ENCODE results near the gene GPC2. TPM values are rescaled to one million over a fixed set of nuclear protein-coding genes. Genes with fewer than 3 reads are reported as not detected.
"Not testable (repeated sequence)": the region's sequence is repeated elsewhere in the genome, so short reads cannot be mapped to it uniquely, and the experiment has no call there.

Gene GPC2
- total RNA-seq, 4 donors from 2014 or later, result 1.3 TPM; not detected in 3

GRCh38 chr7:100209493-100209892 lies 32.3 kb upstream of the GPC2 start:
- H3K4me1 ChIP-seq, result no peaks in the 10 kb centered on the region
- intact Hi-C loops (cut with DNase I), result no loop called here
- no peak overlapping the region for H3K4me3 ChIP-seq (replicated peaks in 1 of 3)
- H3K36me3 ChIP-seq, result no peaks in the 10 kb centered on the region
- no peak overlapping the region for H3K27ac ChIP-seq
- no peaks in the 10 kb centered on the region for H3K27me3 ChIP-seq
- TF ChIP-seq CTCF (IDR thresholded peaks at IDR 0.05), result no peak
- no peak for TF ChIP-seq POLR2A (IDR thresholded peaks at IDR 0.05)
- WGBS, 2 donors, result 67 to 77% methylated on average over 6 of the region's 6 CpGs
- no peak for DNase-seq
- no peaks in the 10 kb centered on the region for H3K9me3 ChIP-seq

GRCh38 chr7:100208911-100209408 lies 31.8 kb upstream of the GPC2 start:
- Histone ChIP-seq H3K36me3 (no peaks in the 10 kb centered on the region), H3K4me1 (no peaks in the 10 kb centered on the region), H3K4me3 (replicated peaks in 1 of 3) (no peak overlapping the region), H3K27ac (no peak overlapping the region), H3K27me3 (no peaks in the 10 kb centered on the region), H3K9me3 (no peaks in the 10 kb centered on the region)
- DNase-seq, result no peak
- 52 to 56% methylated on average over 6 of the region's 6 CpGs for WGBS, 2 donors
- TF ChIP-seq POLR2A (IDR thresholded peaks at IDR 0.05) (no peak), CTCF (IDR thresholded peaks at IDR 0.05) (no peak)
- intact Hi-C loops (cut with DNase I), result no loop called here

- 87 to 90% methylated on average over 9 of the region's 9 CpGs for whole genome bisulfite sequencing, 2 donors
Measured at GRCh38 chr7:100204454-100204853, 27.3 kb upstream of the GPC2 start.

DNA sequence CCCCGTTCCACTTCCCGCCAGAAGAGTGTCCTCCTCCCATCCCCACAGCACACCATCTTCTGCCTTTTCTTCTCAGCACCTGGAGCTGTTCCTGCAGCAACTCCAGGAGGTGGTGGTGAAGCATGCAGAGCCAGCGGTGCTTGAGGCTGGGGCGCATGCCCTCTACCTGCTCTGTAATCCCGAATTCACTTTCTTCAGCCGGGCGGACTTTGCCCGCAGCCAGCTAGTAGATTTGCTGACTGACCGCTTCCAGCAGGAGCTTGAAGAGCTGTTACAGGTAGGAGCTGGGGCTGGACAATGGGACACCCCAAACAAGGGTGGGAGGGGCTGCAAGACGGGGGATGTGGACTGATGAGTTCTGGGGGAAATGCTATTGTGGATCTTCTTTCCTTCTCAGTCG lies 23.5 kb upstream of the GPC2 start:
- TF ChIP-seq POLR2A (IDR thresholded peaks at IDR 0.05) (no peak), CTCF (IDR thresholded peaks at IDR 0.05) (no peak)
- H3K27me3 ChIP-seq, result no peaks in the 10 kb centered on the region
- no peaks in the 10 kb centered on the region for H3K36me3 ChIP-seq
- no peak overlapping the region for H3K4me3 ChIP-seq (replicated peaks in 1 of 3)
- intact Hi-C loops (cut with DNase I), result no loop called here
- no peak overlapping the region for H3K27ac ChIP-seq
- 53 to 62% methylated on average over 11 of the region's 11 CpGs for WGBS, 2 donors
- no peaks in the 10 kb centered on the region for H3K9me3 ChIP-seq
- no peaks in the 10 kb centered on the region for H3K4me1 ChIP-seq
- no peak for DNase-seq

More at GRCh38 chr7:100204454-100204853, 27.3 kb upstream of the GPC2 start:
- no peaks in the 10 kb centered on the region for H3K36me3 ChIP-seq
- no peaks in the 10 kb centered on the region for H3K4me1 ChIP-seq
- DNase-seq, result no peak
- H3K27ac ChIP-seq, result no peak overlapping the region
- H3K4me3 ChIP-seq (replicated peaks in 1 of 3), result no peak overlapping the region
- no peaks in the 10 kb centered on the region for H3K27me3 ChIP-seq
- no peak for TF ChIP-seq CTCF (IDR thresholded peaks at IDR 0.05)
- intact Hi-C loops (cut with DNase I), result no loop called here
- no peaks in the 10 kb centered on the region for H3K9me3 ChIP-seq

DNA sequence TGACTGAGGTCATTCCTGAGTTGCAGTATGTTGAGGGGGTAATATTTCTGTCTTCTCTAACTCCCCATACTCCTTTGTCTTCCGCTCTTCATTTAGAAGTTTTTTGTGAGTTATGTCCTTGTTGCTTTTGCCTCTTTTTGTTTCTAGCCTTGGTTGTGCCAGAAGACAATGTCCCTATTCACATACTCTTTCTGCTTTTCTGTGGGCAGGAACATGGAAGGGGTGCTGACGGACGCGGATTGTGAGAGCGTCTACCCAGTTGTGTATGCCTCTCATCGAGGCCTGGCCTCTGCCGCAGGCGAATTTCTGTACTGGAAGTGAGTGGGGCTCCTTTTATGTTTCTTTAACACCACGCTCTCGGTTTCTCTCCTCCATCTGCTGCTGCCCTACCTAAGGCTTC lies 21.1 kb upstream of the GPC2 start:
- intact Hi-C loops (cut with DNase I), result no loop called here
- H3K4me3 ChIP-seq (replicated peaks in 1 of 3), result no peak overlapping the region
- H3K27ac ChIP-seq, result no peak overlapping the region
- 92 to 93% methylated on average over 10 of the region's 10 CpGs for WGBS, 2 donors
- no peaks in the 10 kb centered on the region for H3K27me3 ChIP-seq
- no peaks in the 10 kb centered on the region for H3K9me3 ChIP-seq
- H3K4me1 ChIP-seq, result no peaks in the 10 kb centered on the region
- TF ChIP-seq CTCF (IDR thresholded peaks at IDR 0.05), result no peak
- no peak for TF ChIP-seq POLR2A (IDR thresholded peaks at IDR 0.05)
- DNase-seq, result no peak
- no peaks in the 10 kb centered on the region for H3K36me3 ChIP-seq

- H3K4me3 ChIP-seq (replicated peaks in 1 of 3); intact Hi-C loops (cut with DNase I); H3K27ac ChIP-seq; DNase-seq; H3K36me3 ChIP-seq; H3K27me3 ChIP-seq; H3K9me3 ChIP-seq: not testable (repeated sequence)
- 97 to 98% methylated on average over 6 of the region's 6 CpGs for WGBS, 2 donors
- H3K4me1 ChIP-seq, result peaks cover 0 to 15% of the 10 kb centered on the region in 2 donors
Measured at GRCh38 chr7:100195901-100196322, 18.7 kb upstream of the GPC2 start.
